ENCODE data around the gene RAG2.
A peak's percentile ranks its signal among the peaks of the same experiment; 100 is the strongest.

The RAG2 gene

DNA sequence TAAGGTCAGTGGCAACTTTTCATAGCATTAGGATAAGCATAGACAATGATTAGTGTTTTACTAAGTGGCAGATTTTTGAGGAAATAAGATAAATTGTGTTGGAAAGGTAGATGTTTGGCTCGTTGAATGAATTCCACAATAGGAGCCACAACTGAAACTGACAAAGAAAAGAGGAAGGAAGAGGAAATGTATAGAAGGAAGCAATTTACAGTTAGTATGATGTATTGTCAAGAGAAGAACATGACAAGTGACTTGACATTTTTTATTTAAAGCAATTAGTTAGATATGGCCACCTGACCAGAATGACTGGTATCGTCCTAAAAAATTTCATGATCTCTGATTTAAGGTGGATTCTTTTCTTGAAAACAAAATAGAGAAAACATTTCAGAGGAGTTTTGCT, 3.1 kb upstream of the RAG2 start:
- DNase-seq, result no peak

DNA sequence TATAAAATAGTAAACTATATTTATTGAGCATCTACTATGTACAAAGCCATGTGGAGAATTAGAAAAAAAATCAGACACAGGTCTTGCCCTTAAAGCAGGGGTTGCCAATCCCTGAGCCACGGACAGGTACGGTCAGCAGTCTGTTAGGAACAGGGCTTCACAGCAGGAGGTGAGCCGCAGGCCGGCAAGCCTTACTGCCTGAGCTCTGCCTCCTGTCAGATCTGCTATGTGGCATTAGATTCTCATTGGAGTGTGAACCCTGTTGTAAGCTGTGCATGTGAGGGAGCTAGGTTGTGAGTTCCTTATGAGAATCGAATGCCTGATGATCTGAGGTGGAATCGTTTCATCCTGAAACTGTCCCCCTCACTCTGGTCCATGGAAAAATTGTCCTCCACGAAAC, 2.1 kb upstream of the RAG2 start:
- DNase-seq, result no peak

DNA sequence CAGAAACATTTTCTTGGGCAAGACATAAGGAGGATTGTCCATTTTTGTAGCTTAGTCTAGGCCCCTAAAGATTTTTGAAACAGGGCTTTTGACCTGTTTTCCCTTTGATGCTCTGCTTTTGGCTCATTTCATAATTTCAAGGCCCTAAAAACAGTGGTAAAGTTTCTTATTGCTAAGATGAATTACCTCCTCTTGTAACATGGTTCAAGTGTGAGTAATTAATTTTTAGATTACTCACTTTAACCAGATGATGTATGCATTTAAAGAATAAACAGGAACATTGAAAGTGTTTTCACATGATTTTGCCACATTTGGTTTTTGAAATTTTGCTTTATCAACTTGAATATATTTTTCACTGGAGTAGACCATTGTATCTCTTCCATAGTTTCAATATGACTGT, 1.2 kb downstream of the RAG2 start:
- DNase-seq, result no peak

DNA sequence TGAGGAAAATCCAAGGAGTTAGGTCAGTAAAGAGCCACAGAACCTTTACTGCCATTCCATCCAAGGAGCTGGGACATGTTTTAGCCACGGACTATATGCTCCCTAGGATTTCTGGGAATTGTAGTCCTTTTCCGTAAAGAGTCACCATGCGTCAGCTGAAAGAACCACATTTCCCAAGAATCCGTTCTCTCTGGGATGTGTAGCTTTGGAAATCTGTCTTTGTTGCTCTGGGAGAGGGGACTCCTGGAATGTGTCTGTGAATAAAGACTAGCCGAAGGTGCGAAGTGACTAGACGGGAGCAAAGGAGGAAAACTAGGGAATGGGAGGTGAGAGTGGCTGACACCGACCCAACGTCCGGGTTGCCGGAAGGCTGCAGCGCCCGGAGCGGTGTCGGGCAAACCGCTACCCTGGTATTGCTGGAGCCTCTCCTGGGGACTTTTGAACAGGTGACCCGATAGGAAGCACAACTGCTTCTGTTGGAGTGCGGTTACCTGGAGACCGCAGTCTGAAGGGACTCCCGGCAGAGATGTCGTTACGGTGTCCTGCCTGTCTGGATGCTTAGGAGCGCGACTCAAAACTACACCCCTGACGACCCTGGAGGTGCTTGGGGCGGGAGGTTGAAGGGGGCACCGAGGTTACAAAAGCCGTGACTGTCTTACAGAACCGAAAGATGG, 3.6 kb downstream of the RAG2 start, which contains the start of gene IFTAP:
Gene IFTAP, plus strand, starts transcription at position 187 of the 674 bp plus-strand sequence. CDS start 15,602 bp downstream, outside the sequence.
- DNase-seq, result peak in 55 of 56 donors; percentile 13 to 95 (median 57)

DNA sequence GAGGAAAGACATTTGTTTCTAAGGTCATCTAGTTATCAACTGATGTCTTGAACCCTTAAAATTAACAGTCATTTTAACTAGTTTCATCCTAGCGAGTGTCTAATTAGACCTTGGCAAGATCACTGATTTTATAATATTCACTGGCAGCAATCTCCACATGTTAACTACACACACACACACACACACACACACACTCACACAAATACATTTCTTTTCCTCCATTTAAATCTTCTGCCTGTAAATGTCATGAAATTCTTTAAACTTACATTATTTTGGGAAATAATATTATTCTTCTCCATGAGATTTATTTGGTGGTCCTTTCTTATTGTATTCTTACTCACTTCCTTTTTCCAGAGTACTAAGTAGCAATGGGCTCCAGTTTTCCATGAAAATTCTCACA, 6.6 kb downstream of the RAG2 start:
- DNase-seq, result no peak

DNA sequence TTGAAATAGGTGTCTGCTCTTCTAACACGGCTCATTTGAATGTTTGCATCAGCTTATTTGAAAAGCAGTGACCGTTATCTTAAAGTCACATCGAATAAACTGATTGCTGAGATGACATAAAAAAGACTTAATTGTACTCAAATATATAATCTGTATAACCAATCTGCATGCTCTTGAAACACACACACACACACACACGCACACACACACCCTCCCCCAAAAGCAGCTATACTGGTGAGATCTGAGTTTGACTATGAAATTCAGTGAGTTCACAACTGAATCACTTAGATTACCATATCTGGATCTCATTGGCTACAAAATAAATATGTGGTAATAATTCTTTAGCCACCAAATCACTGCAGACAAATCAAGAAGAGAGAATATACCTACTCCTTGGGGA, 7.5 kb downstream of the RAG2 start:
- no peak for DNase-seq

DNA sequence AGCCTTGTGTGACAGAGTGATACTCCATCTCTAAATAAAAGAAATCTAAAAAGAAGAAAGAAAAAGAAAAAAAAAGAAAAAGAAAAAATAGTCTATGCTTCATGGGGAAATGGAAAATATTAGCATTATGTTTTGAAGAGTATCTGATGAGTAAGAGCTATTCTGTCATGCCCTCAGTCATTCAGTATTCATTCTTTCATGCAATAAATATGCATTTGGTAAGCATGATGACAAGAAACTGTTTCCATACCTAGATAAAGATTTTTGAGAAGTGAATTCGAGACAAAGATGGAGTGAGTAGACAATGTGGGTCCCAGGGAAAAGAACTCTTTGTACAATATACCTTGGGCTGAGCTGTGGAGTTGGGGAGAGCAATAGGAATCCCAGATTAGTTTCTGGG, 9.9 kb downstream of the RAG2 start:
- DNase-seq, result no peak

DNA sequence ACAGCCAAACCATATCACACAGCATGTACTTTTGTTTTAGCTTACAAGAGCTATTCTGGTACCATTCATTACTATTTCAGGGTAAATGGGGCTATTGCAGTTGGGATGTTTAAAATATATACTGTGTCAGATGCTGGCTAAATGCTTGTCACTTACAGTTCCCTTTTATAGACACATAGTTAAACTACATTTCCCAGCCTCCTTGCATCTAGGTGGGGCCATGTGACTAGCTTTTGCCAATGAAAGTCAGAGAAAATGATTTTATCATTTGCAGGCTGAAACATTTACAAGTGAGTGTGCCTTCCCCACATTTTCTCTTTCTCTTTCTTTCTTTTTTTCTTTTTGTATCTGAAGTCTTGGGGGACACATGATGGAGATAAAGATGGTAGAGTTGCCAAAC, 11.5 kb downstream of the RAG2 start:
- no peak for DNase-seq

DNA sequence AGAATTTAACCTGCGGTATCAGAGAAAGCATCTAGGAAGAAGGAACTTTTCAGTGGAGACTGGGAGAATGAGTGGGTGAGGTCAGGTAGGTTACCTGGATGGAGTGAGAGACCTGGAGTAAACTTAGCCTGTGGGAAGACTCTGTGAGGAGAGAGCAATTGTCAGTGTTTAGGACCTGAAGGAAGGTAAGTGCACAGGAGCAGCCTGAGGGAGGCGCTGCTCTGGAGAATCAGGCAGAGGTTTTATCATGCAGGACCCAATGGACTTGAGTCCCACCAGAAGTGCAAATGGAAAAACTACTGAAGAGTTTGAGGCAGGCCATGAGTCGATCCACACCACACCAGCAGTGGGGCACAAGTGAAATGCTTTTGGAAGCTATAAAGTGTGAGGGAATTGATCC, 14.4 kb downstream of the RAG2 start:
- no peak for DNase-seq

DNA sequence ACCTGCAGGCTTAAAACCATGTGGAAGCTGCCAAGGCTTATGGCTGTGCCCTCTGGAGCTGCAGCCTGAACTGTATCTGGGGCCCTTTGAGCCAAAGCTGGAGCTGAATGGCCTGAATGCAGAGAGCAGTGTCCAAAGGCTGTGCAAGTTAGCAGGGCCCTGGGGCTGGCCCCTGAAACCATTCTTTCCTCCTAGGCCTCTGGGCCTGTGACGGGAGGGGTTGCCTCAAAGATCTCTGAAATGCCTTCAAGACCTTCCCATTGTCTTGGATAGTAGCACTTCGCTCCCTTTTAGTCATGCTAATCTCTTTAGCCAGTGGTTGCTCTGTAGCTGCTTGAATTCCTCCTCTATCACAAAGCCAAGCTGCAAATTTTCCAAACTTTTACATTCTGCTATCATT, 16.5 kb downstream of the RAG2 start:
- DNase-seq, result no peak

DNA sequence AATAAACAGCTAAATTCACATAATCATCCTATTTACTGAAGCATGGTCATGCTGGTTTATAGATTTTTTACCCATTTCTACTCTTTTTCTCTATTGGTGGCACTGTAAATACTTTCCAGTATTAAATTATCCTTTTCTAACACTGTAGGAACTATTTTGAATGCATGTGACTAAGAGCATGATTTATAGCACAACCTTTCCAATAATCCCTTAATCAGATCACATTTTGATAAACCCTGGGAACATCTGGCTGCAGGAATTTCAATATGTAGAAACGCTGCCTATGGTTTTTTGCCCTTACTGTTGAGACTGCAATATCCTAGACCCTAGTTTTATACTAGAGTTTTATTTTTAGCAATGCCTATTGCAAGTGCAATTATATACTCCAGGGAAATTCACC, 19.6 kb downstream of the RAG2 start:
- DNase-seq, result no peak

DNA sequence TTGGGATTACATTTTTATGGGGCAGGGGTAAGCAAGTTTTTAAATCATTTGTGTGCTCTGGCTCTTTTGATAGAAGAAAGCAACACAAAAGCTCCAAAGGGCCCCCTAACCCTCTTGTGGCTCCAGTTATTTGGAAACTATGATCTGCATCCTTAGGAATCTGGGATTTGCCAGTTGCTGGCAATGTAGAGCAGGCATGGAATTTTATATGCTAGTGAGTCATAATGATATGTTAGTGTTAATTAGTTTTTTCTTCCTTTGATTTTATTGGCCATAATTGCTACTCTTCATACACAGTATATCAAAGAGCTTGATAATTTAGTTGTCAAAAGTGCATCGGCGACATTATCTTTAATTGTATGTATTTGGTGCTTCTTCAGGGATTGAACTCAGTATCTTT, 20.2 kb downstream of the RAG2 start:
- no peak for DNase-seq

DNA sequence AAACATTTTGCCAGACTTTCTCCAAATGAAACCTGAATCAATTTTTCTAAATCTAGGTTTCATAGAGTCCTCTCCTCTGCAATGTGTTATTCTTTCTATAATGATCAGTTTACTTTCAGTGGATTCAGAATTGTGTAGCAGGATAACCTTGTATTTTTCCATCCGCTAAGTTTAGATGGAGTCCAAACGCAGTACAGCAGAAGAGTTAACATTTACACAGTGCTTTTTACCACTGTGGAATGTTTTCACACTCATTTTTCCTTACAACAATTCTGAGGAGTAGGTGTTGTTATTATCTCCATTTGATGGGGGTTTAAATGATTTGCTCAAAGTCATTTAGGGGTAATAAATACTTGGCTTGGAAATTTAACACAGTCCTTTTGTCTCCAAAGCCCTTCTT, 20.7 kb downstream of the RAG2 start:
- no peak for DNase-seq

DNA sequence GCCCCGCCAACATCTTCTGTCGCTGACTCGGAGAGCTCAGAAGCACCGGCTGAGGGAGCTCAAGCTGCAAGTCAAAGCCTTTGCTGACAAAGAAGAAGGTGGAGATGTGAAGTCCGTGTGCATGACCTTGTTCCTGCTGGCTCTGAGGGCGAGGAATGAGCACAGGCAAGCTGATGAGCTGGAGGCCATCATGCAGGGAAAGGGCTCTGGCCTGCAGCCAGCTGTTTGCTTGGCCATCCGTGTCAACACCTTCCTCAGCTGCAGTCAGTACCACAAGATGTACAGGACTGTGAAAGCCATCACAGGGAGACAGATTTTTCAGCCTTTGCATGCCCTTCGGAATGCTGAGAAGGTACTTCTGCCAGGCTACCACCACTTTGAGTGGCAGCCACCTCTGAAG, 23.6 kb downstream of the RAG2 start:
- no peak for DNase-seq

DNA sequence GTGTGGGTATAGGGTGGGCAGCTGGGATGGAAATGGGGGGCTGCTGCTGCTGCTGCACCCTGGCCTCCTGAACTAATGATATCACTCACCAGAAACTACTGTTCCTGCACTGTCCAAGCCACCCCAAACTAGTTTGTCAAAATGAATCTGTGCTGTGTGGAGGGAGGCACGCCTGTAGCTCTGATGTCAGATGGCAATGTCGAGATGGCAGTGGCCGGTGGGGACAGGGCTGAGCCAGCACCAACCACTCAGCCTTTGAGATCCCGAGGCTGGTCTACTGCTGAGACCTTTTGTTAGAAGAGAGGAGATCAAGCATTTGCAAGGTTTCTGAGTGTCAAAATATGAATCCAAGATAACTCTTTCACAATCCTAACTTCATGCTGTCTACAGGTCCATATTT, 28.9 kb downstream of the RAG2 start:
- DNase-seq, result no peak

DNA sequence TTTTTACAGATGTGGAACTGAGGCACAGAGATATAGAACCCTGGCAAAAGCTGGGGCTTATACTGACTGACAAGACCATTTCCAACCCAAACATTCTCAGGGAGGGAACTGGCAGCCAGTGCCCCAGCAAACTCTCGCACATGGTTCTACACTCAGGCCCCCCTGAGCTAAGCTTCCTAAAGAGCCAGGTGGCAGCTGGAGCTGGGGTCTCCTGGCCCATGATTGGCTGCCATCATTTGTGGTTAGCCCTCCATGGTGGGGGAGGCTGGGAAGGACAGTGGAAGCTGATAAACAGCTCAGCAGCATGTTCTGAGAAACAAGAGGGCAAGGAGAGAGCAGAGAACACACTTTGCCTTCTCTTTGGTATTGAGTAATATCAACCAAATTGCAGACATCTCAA, 30.3 kb downstream of the RAG2 start, which contains the start of gene RAG1:
Gene RAG1, plus strand, starts transcription at position 314 of the 400 bp plus-strand sequence. CDS start 5,298 bp downstream, outside the sequence.
- no peak for DNase-seq

DNA sequence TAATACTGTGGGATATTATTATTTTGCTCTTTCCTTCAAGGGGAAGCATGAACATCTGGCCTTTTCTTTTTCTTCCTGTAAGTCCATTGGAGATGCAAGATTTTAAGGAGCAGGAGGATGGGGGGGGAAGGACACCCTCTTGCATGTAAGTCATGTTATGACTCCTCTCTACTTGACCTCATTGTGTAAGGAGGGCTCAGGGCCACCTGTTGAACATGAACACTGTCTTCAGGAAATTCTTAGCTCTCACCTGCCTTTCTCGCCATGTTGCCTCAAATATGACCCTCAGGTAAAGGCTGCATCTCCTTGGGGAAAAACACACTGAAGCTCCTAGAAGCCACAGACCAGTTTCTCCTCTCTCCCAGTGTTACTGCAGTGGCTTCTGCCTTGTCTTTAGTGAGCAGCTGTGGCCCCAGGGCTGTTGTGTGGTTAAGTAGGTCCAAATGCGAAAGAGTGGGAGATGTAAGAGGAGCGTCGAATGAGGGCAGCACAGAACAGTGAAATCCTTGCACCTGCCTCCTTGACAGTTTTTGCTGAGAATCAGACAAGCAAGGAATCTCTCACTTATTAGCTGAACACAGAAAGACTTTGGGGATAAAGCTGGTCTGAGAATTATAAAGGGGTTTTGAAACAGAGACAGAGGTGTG, 31.5 kb downstream of the RAG2 start:
- no peak for DNase-seq

DNA sequence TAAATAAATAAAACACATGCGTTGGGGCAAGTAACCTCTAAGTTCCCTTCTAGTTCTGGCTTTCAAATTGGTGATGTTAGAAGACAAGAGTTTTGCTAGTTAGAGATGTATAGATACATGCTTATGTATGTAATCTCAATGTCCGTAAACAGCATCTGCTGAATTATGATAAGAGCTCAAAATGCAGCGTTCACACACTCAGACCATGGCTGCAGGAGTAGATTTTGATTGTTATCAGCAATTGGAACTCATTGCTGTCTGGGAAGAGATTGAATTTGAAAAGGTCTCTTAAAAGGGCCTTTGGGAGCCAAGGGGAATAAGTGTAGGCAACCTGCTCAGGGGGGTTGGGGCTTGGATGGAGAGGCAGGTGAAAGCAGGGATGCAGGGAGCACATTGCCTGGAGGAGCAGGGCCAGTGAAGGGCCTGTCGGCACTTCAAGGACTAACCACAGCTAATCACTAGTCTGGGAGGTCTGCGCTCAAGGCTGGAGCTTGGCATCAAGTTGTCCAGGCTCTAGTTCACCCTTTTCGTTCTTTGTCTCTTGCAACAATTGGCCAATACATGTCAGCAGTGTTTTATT, 32.9 kb downstream of the RAG2 start:
- DNase-seq, result no peak

DNA sequence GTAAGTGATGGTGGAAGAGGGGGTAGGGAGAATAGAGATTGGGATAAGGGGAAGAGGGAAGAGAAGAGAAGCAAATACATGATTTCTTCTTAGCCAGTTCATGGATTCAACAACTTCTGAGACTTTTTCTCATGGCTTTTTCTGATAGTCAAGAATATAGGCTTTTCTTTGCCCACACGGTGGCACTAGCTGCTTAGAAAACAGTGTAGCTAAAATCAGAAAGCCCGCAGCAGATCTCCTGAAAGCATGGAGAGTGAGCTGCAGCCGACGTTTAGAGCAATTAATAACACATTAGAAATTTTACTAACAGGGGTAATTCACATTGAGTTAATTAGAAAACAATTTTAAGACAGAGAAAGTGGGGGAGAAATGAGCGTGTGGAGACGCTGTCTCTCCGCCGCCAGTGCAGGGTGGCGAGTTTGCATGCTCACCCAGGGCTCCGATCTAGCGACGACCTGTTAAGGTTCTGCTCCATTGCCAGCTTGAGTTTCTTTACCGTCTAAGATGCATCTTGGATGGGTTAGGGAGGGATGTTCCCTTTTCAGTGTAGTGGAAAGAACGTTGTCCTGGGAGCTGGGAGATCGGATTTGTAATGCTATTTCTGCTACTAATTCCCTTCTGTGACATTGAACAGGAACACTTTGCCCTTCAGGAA, 33.5 kb downstream of the RAG2 start:
- peak in 39 of 56 donors; percentile 3 to 81 (median 23) for DNase-seq

DNA sequence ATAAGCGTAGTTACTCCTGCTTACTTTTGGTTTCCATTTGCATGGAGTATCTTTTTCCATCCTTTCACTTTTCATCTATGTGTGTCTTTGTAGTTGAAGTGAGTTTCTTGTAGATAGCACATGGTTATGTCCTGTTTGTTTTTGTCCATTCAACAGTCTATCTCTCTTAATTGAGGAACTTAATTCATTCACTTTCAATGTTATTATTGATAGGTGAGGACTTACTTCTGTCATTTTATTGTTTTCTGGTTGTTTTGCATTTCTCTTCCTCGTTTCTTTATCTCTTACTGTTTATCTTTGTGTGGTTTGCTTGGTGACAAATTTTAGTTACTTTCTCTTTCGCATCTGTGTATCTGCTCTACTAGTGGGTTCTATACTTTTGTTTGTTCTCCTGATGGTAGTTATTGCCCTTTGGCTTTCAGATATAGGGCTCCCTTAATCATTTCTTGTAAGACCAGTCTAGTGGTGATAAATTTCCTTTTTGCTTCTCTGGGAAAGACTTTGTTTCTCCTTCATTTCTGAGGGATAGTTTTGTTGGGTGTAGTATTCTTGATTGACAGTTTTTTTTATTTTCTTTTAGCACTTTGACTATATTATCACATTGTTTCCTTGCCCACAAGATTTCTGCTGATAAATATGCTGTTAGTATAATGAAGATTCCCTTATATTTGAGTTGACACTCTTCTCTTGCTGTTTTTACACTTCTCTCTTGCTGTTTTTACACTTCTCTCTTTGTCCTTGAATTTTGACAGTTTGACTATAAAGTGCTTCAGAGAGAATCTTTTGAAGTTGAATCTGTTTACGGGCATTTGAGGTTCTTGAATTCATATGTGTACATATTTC, 39.2 kb downstream of the RAG2 start:
- no peak for DNase-seq

DNA sequence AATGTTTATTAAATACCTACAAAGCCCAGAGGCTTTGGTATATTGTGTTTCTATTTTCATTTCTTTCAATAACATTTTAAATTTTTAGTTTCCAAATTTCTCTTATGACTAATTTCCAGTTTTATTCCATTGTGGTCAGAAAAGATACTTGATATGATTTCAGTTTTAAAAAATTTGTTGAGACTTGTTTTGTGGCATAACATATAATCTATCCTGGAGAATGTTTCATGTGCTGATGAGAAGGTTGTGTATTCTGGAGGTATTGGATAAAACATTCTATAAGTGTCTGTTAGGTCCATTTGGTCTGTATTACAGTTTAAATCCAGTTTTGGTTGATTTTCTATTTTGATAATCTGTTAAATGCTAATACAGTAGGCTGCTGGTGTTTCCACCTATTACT, 40.0 kb downstream of the RAG2 start:
- no peak for DNase-seq
